Tibial nerve (tissue), 3 donors: ENCODE measurements around the gene NPSR1.

Source experiments
- CTCF ChIP-seq, 5 experiments: fragments of 200-600 bp in 3 of 5; fragments of 450-650 bp in 2 of 5; sonication (generic) in 3 of 5; IDR thresholded peaks; one replicate each; pipeline ENCODE4 v1.5.1; 2016 to 2019; ENCODE audit warnings: antibody characterized with exemption in 5 of 5, mild to moderate bottlenecking in 3 of 5, moderate library complexity in 2 of 5
- POLR2A ChIP-seq, 2 donors: fragments of 450-650 bp; IDR thresholded peaks; one replicate each; pipeline ENCODE4 v1.6.1; 2017; ENCODE audit warnings: antibody characterized with exemption in 2 of 2, mild to moderate bottlenecking in 2 of 2, moderate library complexity in 2 of 2

GRCh38 chr7:34740840-34741239 is 82.8 kb downstream of the NPSR1 start:
- TF ChIP-seq POLR2A (IDR thresholded peaks at IDR 0.05) (no peak), CTCF (IDR thresholded peaks at IDR 0.05) (no peak)
